ENCODE measurements around the gene ANKRD55.
"Not testable (repeated sequence)": the region's sequence is repeated elsewhere in the genome, so short reads cannot be mapped to it uniquely, and the experiment has no call there.

ANKRD55 gene

GRCh38 chr5:56168066-56168478, 65.1 kb downstream of the ANKRD55 start:
- DNase-seq (ENCODE audit: low read depth): no peak

DNA sequence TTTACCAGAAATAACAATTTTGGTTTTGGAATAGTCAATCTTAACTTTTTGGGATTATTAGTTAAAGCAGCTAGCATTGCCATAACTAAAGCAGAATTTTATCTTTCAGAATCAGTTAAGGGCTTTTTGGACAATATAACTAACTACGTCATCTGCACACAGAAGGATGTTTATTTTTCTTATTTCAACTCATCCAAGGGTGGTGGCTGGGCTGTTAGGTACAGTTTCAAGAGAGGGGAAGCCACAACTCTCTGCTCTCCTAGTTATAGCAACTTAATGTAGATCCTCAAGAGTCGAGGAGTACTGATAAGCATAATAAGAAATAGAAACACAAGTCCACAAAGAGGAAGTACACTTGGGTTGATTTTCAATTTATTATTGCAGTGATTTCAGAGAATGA, 65.6 kb downstream of the ANKRD55 start:
- no peak for DNase-seq (ENCODE audit: low read depth)

GRCh38 chr5:56166671-56167385, 66.3 kb downstream of the ANKRD55 start:
- DNase-seq (ENCODE audit: low read depth): no peak

DNA sequence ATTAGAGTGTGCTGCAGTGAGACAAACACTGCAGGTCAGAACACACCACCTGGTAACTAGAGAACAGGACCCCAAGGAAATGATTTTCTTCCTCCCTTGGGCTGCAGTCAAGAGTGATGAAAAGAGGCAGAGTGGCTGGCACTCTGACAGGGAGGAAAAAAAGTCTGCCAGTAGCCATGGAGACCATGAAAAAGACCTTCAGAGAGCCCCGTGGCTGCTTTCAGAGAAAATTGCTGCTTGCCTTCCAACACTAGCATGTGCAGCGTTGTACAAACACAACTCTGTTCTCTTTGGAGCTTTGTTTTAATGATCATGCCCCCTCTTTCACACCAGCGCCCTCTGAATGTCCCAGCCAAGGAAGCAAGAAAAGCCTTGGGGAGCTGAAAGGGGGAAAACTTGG, 68.8 kb downstream of the ANKRD55 start:
- DNase-seq (ENCODE audit: low read depth): no peak

GRCh38 chr5:56161927-56162326, 71.2 kb downstream of the ANKRD55 start:
- no peak for DNase-seq (ENCODE audit: low read depth)

- DNase-seq (ENCODE audit: low read depth): no peak
Measured at GRCh38 chr5:56161439-56161823, 71.7 kb downstream of the ANKRD55 start.

GRCh38 chr5:56160723-56161438, 72.2 kb downstream of the ANKRD55 start:
- DNase-seq (ENCODE audit: low read depth): no peak

DNA sequence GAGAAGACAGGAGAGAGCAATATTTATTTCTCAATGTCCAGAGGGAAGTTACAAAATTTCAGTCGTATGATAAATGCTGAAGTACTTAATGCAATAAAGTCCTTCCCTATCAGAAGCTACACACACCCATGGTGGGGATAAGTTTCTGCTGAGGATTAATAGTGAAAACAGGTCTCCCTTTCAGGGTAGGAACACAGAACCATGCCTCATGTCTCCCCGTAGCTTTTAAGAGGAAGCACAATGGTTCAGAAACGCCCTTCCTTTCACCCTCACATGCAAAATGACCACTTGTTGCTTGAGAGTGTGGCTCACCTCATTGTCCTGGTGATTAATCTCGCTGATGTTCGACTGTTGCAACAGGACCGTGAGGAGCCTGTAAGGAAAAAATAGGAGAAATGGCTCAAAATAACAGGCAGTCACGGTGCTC, 73.6 kb downstream of the ANKRD55 start:
- DNase-seq (ENCODE audit: low read depth): no peak

GRCh38 chr5:56158331-56158960, 74.7 kb downstream of the ANKRD55 start:
- DNase-seq (ENCODE audit: low read depth): no peak

DNA sequence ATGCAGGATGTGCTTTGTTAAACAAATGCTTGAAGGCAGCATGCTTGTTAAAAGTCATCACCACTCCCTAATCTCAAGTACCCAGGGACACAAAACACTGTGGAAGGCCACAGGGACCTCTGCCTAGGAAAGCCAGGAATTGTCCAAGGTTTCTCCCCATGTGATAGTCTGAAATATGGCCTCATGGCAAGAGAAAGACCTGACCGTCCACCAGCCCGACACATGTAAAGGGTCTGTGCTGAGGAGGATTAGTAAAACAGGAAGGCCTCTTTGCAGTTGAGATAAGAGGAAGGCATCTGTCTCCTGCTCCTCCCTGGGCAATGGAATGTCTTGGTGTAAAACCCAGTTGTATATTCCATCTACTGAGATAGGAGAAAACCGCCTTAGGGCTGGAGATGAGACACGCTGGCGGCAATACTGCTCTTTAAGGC, 75.9 kb downstream of the ANKRD55 start:
- not testable (repeated sequence) for DNase-seq (ENCODE audit: low read depth)

- not testable (repeated sequence) for DNase-seq (ENCODE audit: low read depth)
Measured at GRCh38 chr5:56156585-56157190, 76.4 kb downstream of the ANKRD55 start.

DNA sequence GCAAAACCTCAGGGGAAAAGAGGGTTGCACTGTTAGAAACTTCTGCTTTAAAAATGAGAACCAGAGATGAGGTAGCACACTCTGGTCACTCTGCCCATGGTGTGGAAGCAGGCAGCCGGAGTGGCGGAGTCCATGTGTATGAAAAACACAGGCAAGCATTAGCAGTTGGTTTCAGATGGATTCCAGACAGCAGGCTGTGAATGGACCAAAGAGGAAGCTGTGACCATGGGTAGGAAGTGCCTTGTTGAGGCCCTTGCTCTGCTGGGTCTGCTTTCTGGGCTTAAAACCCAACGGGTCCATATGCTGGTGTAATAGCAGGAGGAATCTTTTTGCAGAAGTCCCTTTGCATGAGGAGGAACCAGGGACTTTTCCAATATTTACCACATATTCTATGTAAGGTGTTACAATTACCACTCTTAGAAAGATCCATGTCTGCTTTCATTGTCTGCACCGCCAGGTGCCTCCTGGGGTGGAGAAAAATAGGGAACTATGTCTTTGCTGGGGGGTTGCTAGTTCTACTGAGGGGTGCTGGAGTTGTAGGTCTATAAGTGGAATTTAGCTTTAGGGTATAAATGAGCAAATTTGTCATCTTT, 77.0 kb downstream of the ANKRD55 start:
- no peak for DNase-seq (ENCODE audit: low read depth)

GRCh38 chr5:56154732-56155484, 78.2 kb downstream of the ANKRD55 start:
- no peak for DNase-seq (ENCODE audit: low read depth)

DNA sequence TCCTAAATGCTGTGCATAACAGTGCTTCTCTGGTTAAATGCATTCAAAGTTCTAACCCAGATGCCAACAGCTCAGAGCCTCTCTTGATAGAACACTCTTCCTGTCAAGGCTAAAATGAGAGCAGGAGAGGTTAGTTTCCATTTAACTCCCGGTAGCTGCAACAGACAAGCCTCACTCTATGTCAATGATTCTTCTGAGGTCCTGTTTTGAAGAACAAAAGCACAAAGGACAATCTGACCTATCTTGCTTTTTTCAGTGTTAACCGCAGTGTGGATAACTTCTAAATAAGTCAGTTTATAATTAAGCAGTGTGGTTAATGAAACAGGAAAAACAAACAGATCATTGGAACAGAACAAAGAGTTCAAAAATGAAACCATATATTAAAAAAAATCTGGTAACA, 80.7 kb downstream of the ANKRD55 start:
- no peak for DNase-seq (ENCODE audit: low read depth)

DNA sequence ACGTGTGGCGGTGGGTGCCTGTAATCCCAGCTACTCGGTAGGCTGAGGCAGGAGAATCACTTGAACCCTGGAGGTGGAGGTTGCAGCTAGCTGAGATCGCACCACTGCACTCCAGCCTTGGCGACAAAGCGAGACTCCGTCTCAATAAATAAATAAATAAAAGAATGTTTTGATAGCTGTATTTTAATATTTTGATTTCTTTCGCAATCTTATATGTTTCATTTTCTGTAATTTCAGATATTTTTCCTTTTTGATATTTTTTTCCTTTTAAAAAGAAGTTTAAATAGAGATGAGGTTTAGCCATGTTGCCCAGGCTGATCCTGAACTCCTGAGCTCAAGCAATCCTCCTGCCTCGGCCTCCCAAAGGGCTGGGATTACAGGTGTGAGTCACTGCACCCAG, 82.4 kb downstream of the ANKRD55 start:
- DNase-seq (ENCODE audit: low read depth): not testable (repeated sequence)

GRCh38 chr5:56148453-56148971, 84.6 kb downstream of the ANKRD55 start:
- DNase-seq (ENCODE audit: low read depth): no peak

GRCh38 chr5:56147659-56148230, 85.4 kb downstream of the ANKRD55 start:
- no peak for DNase-seq (ENCODE audit: low read depth)

DNA sequence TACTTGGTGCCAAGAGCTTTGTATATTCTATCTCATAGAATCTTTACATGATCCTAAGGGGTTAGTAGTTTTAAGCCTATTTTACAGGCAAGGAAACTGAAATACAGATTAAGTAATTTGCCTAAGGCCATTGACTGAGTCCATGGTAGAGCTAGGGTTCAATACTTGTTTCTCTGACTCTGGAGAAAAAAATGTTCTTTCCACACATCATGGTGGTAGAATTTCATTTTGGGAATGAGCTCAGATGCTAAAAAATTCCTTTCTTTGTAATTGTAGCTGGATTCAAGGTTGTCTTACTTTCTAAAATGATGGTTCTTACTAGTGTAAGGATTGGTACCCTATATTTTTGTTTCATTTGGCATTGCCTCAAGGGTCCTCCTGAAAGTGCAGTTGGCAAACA, 86.0 kb downstream of the ANKRD55 start:
- no peak for DNase-seq (ENCODE audit: low read depth)

DNA sequence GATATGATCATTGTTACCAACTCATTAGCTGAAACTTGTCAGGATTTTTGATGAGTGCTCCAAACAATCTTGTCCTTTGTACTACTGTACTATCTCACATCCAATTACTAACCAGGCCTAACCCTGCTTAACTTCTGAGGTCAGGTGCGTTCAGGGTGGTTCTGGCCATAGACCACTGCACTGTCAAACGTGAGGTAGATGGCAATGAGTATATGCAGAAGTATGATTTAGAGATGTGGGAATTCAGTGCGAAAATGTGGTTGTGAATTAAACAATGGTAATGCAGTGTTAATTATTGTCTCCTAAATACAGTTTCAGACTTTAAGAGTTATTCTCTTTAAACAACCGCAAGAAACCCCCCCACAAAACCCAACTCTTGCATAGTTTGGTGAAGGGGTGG, 86.5 kb downstream of the ANKRD55 start:
- no peak for DNase-seq (ENCODE audit: low read depth)

DNA sequence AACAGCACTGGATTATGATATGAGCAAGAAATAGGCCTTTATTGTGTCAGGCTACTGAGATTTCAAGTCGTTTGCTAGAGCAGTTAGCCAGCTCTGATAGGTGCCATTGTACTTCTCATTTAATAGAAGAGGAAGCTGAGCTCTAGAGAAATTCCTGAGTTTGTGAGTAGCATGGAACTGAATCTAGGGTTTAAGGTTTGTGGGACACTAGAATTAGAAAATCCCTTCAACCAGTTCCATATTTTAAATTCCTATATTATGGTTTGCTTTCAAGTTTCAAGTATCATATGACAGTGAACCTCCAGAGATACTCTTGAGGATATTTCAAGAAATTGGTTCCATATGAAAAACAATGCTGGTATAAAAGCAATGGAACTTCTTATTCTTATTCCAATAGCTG, 87.6 kb downstream of the ANKRD55 start:
- no peak for DNase-seq (ENCODE audit: low read depth)

GRCh38 chr5:56145106-56145505, 88.0 kb downstream of the ANKRD55 start:
- no peak for DNase-seq (ENCODE audit: low read depth)
